HEK293 (cell line): Measurements from ENCODE around the gene GPR158.

Experiments used
- GLI4 ChIP-seq: fragments of 450-650 bp; formaldehyde crosslinking; IDR thresholded peaks from 2 replicates; pipeline ENCODE4 v1.5.1; 2016; ENCODE audit warnings: missing biosample characterization, missing genetic modification characterization
- GLIS1 ChIP-seq: fragments of 450-650 bp; formaldehyde crosslinking; IDR thresholded peaks from 2 replicates; pipeline ENCODE4 v1.5.1; 2016; ENCODE audit warnings: missing biosample characterization, missing genetic modification characterization
- MYNN ChIP-seq: fragments of 450-650 bp; formaldehyde crosslinking; IDR thresholded peaks from 2 replicates; pipeline ENCODE4 v1.5.1; 2016; ENCODE audit warnings: missing biosample characterization, missing genetic modification characterization, borderline replicate concordance
- PRDM1 ChIP-seq: fragments of 450-650 bp; formaldehyde crosslinking; IDR thresholded peaks from 2 replicates; pipeline ENCODE4; 2016; ENCODE audit warnings: missing biosample characterization, missing genetic modification characterization
- SCRT2 ChIP-seq: fragments of 450-650 bp; formaldehyde crosslinking; IDR thresholded peaks from 2 replicates; pipeline ENCODE4 v1.5.1; 2016; ENCODE audit warnings: missing biosample characterization, missing genetic modification characterization
- SP2 ChIP-seq: fragments of 450-650 bp; formaldehyde crosslinking; IDR thresholded peaks from 2 replicates; pipeline ENCODE4 v1.5.1; 2016; ENCODE audit warnings: missing biosample characterization, missing genetic modification characterization
- SP7 ChIP-seq: fragments of 450-650 bp; formaldehyde crosslinking; IDR thresholded peaks from 2 replicates; pipeline ENCODE4 v1.5.1; 2016; ENCODE audit warnings: missing biosample characterization, missing genetic modification characterization
- YY1 ChIP-seq: fragments of 450-650 bp; formaldehyde crosslinking; IDR thresholded peaks from 2 replicates; pipeline ENCODE4 v1.5.1; 2018; ENCODE audit warnings: missing biosample characterization, missing genetic modification characterization
- ZBTB1 ChIP-seq: fragments of 450-650 bp; formaldehyde crosslinking; IDR thresholded peaks from 2 replicates; pipeline ENCODE4 v1.5.1; 2016; ENCODE audit warnings: missing biosample characterization, missing genetic modification characterization
- ZBTB48 ChIP-seq: fragments of 450-650 bp; formaldehyde crosslinking; IDR thresholded peaks from 2 replicates; pipeline ENCODE4 v1.5.1; 2016; ENCODE audit warnings: missing biosample characterization, missing genetic modification characterization
- ZBTB6 ChIP-seq: fragments of 450-650 bp; formaldehyde crosslinking; IDR thresholded peaks from 2 replicates; pipeline ENCODE4 v1.5.1; 2017; ENCODE audit warnings: missing biosample characterization, missing genetic modification characterization
- ZFHX2 ChIP-seq: fragments of 450-650 bp; formaldehyde crosslinking; conservative IDR thresholded peaks from 2 replicates; pipeline ENCODE4 v1.5.1; 2016; ENCODE audit warnings: missing biosample characterization, missing genetic modification characterization
- ZFP69B ChIP-seq: fragments of 450-650 bp; formaldehyde crosslinking; IDR thresholded peaks from 2 replicates; pipeline ENCODE4 v1.5.1; 2016; ENCODE audit warnings: missing biosample characterization, missing genetic modification characterization
- ZNF114 ChIP-seq: fragments of 450-650 bp; formaldehyde crosslinking; IDR thresholded peaks from 2 replicates; pipeline ENCODE4 v1.5.0; 2017; ENCODE audit warnings: missing biosample characterization, missing genetic modification characterization
- ZNF132 ChIP-seq: fragments of 450-650 bp; formaldehyde crosslinking; IDR thresholded peaks from 2 replicates; pipeline ENCODE4 v1.5.1; 2017; ENCODE audit warnings: missing biosample characterization, missing genetic modification characterization, borderline replicate concordance
- ZNF23 ChIP-seq: fragments of 450-650 bp; formaldehyde crosslinking; IDR thresholded peaks from 2 replicates; pipeline ENCODE4 v1.5.1; 2016; ENCODE audit warnings: missing biosample characterization, missing genetic modification characterization, borderline replicate concordance
- ZNF26 ChIP-seq: fragments of 450-650 bp; formaldehyde crosslinking; IDR thresholded peaks from 2 replicates; pipeline ENCODE4 v1.5.1; 2016; ENCODE audit warnings: missing biosample characterization, missing genetic modification characterization
- ZNF274 ChIP-seq, 2 experiments: fragments of 200-500 bp in 1 of 2; fragments of 450-650 bp in 1 of 2; sonication (Bioruptor generic) in 1 of 2; formaldehyde crosslinking in 1 of 2; IDR thresholded peaks; 2 replicates each; pipeline versions ENCODE4 v1.5.1 to v1.6.1; 2014 to 2016; ENCODE audit warnings: borderline replicate concordance in 1 of 2, inconsistent platforms in 1 of 2, low read length in 1 of 2, missing biosample characterization in 1 of 2, missing genetic modification characterization in 1 of 2
- ZNF292 ChIP-seq: fragments of 450-650 bp; formaldehyde crosslinking; IDR thresholded peaks from 2 replicates; pipeline ENCODE4 v1.5.1; 2016; ENCODE audit warnings: low read depth, missing biosample characterization, missing genetic modification characterization, borderline replicate concordance
- ZNF555 ChIP-seq: fragments of 450-650 bp; formaldehyde crosslinking; conservative IDR thresholded peaks from 2 replicates; pipeline ENCODE4 v1.5.1; 2017; ENCODE audit warnings: missing biosample characterization, mild to moderate bottlenecking, missing genetic modification characterization, inconsistent platforms
- ZNF558 ChIP-seq: fragments of 450-650 bp; formaldehyde crosslinking; IDR thresholded peaks from 2 replicates; pipeline ENCODE4 v1.5.1; 2016; ENCODE audit warnings: missing biosample characterization, missing genetic modification characterization
- ZNF585B ChIP-seq: fragments of 450-650 bp; formaldehyde crosslinking; IDR thresholded peaks from 2 replicates; pipeline ENCODE4 v1.5.1; 2016; ENCODE audit warnings: missing biosample characterization, missing genetic modification characterization
- ZNF596 ChIP-seq: fragments of 450-650 bp; IDR thresholded peaks from 2 replicates; pipeline ENCODE4 v1.5.0; 2018; ENCODE audit warnings: missing biosample characterization, mild to moderate bottlenecking, missing genetic modification characterization, moderate library complexity
- ZNF629 ChIP-seq: fragments of 450-650 bp; formaldehyde crosslinking; IDR thresholded peaks from 2 replicates; pipeline ENCODE4 v1.5.1; 2017; ENCODE audit warnings: missing biosample characterization, missing genetic modification characterization
- ZNF654 ChIP-seq: fragments of 450-650 bp; formaldehyde crosslinking; IDR thresholded peaks from 2 replicates; pipeline ENCODE4 v1.5.1; 2016; ENCODE audit warnings: low read depth, missing biosample characterization, missing genetic modification characterization
- ZNF707 ChIP-seq: fragments of 450-650 bp; formaldehyde crosslinking; IDR thresholded peaks from 2 replicates; pipeline ENCODE4 v1.5.1; 2016; ENCODE audit warnings: missing biosample characterization, missing genetic modification characterization
- ZNF768 ChIP-seq: fragments of 450-650 bp; formaldehyde crosslinking; IDR thresholded peaks from 2 replicates; pipeline ENCODE4 v1.5.1; 2018; ENCODE audit warnings: missing biosample characterization, mild to moderate bottlenecking, missing genetic modification characterization
- ZNF776 ChIP-seq: fragments of 450-650 bp; formaldehyde crosslinking; IDR thresholded peaks from 2 replicates; pipeline ENCODE4 v1.5.0; 2017; ENCODE audit warnings: missing biosample characterization, missing genetic modification characterization, borderline replicate concordance
- ZSCAN18 ChIP-seq: fragments of 450-650 bp; formaldehyde crosslinking; IDR thresholded peaks from 2 replicates; pipeline ENCODE4 v1.5.1; 2016; ENCODE audit warnings: missing biosample characterization, missing genetic modification characterization
- ZSCAN30 ChIP-seq: fragments of 450-650 bp; IDR thresholded peaks from 2 replicates; pipeline ENCODE4 v1.5.1; 2018; ENCODE audit warnings: missing biosample characterization, mild to moderate bottlenecking, missing genetic modification characterization, moderate library complexity
- TF ChIP-seq, protein P1 (sequence below): fragments of 450-650 bp; formaldehyde crosslinking; IDR thresholded peaks from 2 replicates; pipeline ENCODE4 v1.5.1; 2016; ENCODE audit warnings: missing biosample characterization, missing genetic modification characterization
- TF ChIP-seq, protein P2 (sequence below): fragments of 450-650 bp; formaldehyde crosslinking; IDR thresholded peaks from 2 replicates; pipeline ENCODE4 v1.5.1; 2016; ENCODE audit warnings: missing biosample characterization, missing genetic modification characterization
- TF ChIP-seq, protein P3 (sequence below): fragments of 450-650 bp; formaldehyde crosslinking; optimal IDR thresholded peaks from 2 replicates; pipeline ENCODE3; 2016; ENCODE audit warnings: missing biosample characterization, mild to moderate bottlenecking, missing genetic modification characterization

The GPR158 gene

DNA sequence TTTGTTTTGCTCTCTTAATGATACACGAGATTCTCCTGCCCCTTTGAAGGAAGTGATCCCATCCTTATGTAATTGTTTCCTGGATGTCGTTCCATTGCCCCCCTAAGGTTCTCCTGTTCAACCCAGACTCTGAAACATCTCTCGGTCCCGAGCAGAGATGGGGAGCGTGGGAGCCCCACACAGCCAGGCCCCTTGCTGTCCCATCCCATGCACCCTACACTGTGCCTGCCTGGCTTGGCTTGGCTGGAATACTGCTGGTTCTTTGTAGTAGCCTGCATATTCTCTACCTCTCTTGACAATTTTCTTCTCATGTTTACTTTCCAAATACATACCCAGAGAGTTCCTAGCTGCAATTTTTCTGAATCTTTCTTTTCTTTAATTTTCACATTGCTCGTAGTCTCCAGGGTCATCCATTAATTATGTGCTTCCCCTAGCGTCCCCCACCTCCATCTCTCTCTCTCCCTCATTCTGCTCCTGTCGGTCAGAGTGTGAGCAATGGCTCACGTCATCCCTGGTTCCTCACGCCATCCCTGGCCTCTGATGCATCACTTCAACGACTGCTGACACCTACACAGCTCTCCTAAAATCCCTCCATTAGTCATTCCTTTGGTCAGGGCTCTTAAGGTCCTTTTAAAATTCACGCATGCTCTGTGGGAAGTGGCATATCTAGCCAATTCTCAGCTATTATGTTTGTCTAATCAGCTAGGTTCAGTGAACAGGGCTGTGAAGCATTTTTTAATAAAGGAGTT, 32.5 kb upstream of the GPR158 start (continued):
- TF ChIP-seq, protein P1, sequence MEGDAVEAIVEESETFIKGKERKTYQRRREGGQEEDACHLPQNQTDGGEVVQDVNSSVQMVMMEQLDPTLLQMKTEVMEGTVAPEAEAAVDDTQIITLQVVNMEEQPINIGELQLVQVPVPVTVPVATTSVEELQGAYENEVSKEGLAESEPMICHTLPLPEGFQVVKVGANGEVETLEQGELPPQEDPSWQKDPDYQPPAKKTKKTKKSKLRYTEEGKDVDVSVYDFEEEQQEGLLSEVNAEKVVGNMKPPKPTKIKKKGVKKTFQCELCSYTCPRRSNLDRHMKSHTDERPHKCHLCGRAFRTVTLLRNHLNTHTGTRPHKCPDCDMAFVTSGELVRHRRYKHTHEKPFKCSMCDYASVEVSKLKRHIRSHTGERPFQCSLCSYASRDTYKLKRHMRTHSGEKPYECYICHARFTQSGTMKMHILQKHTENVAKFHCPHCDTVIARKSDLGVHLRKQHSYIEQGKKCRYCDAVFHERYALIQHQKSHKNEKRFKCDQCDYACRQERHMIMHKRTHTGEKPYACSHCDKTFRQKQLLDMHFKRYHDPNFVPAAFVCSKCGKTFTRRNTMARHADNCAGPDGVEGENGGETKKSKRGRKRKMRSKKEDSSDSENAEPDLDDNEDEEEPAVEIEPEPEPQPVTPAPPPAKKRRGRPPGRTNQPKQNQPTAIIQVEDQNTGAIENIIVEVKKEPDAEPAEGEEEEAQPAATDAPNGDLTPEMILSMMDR (tag by site-specific recombination): no peak
- TF ChIP-seq ZNF23 (no peak), ZNF132 (no peak), ZNF555 (tag by site-specific recombination) (no peak), ZSCAN30 (tag by site-specific recombination) (no peak), SCRT2 (no peak), ZNF596 (tag by site-specific recombination) (no peak), SP7 (peak; percentile 47; the same call in 1 of the 2 replicates), ZBTB48 (tag by site-specific recombination) (no peak), ZNF629 (tag by site-specific recombination) (peak; percentile 93), ZNF776 (no peak), ZNF292 (tag by site-specific recombination) (no peak), ZNF768 (tag by site-specific recombination) (no peak), ZFHX2 (tag by site-specific recombination) (peak; percentile 45), ZNF707 (no peak), ZNF274 (IDR thresholded peaks at IDR 0.05; ENCODE audit: low read length) (no peak), ZNF274 (tag by site-specific recombination; IDR thresholded peaks at IDR 0.05; ENCODE audit: borderline replicate concordance) (no peak), ZSCAN18 (tag by site-specific recombination) (no peak), YY1 (no peak), ZFP69B (tag by site-specific recombination) (no peak), ZNF114 (tag by site-specific recombination) (no peak), ZBTB1 (tag by site-specific recombination) (no peak), ZNF26 (tag by site-specific recombination) (no peak), GLIS1 (tag by site-specific recombination) (no peak), MYNN (no peak), ZBTB6 (tag by site-specific recombination) (no peak), ZNF558 (no peak), PRDM1 (no peak), ZNF654 (tag by site-specific recombination) (no peak), SP2 (tag by site-specific recombination) (no peak), GLI4 (tag by site-specific recombination) (no peak), ZNF585B (tag by site-specific recombination) (no peak)
- TF ChIP-seq, protein P2, sequence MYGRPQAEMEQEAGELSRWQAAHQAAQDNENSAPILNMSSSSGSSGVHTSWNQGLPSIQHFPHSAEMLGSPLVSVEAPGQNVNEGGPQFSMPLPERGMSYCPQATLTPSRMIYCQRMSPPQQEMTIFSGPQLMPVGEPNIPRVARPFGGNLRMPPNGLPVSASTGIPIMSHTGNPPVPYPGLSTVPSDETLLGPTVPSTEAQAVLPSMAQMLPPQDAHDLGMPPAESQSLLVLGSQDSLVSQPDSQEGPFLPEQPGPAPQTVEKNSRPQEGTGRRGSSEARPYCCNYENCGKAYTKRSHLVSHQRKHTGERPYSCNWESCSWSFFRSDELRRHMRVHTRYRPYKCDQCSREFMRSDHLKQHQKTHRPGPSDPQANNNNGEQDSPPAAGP (tag by site-specific recombination): no peak
- TF ChIP-seq, protein P3, sequence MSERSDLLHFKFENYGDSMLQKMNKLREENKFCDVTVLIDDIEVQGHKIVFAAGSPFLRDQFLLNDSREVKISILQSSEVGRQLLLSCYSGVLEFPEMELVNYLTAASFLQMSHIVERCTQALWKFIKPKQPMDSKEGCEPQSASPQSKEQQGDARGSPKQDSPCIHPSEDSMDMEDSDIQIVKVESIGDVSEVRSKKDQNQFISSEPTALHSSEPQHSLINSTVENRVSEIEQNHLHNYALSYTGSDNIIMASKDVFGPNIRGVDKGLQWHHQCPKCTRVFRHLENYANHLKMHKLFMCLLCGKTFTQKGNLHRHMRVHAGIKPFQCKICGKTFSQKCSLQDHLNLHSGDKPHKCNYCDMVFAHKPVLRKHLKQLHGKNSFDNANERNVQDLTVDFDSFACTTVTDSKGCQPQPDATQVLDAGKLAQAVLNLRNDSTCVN (tag by site-specific recombination): no peak
